IMR-90 (cell line): ENCODE measurements around the gene EPS8. TPM values are rescaled to one million over a fixed set of nuclear protein-coding genes. Genes with fewer than 3 reads are reported as not detected.

Source experiments
- ATAC-seq: fragments of 200-7000 bp; cut with Tn5 transposase; 2 replicates; pipeline ENCODE4 v1.9.1; 2020; ENCODE audit warnings: low read depth, mild to moderate bottlenecking, moderate library complexity
- BruUV-seq: library from RNA; stranded (reverse); fragments of 400-500 nt; replicated peaks from 2 replicates; lab custom pipeline; 2021; lab: Mats Ljungman, UMichigan
- CTCF ChIA-PET: fragments of 300-600 bp; formaldehyde crosslinking; extraction: SDS; loops from one replicate; lab custom pipeline; 2021; ENCODE audit warnings: antibody characterized with exemption; lab: Yijun Ruan, JAX
- POLR2A ChIA-PET: fragments of 300-600 bp; sonication (Branson Sonifier 250); formaldehyde crosslinking; loops from one replicate; lab custom pipeline; 2022; ENCODE audit warnings: antibody characterized with exemption; ENCODE audit not compliant: unreplicated experiment; lab: Charles Lee
- DNase-seq: peaks from one replicate; pipeline ENCODE4 v3.0.0; 2013
- H2AFZ ChIP-seq: replicated peaks from 2 replicates; pipeline ENCODE3; 2013; ENCODE audit warnings: low read length, mild to moderate bottlenecking; ENCODE audit not compliant: poor library complexity
- H2AK5ac ChIP-seq: 2 replicates; pipeline ENCODE4 v1.6.1; 2013; ENCODE audit warnings: low read depth, low read length, inconsistent platforms
- H2AK9ac ChIP-seq: replicated peaks from 2 replicates; pipeline ENCODE3; 2013; ENCODE audit warnings: mild to moderate bottlenecking, low read depth, low read length, moderate library complexity; ENCODE audit not compliant: poor library complexity
- H2BK120ac ChIP-seq: 2 replicates; pipeline ENCODE4 v1.6.1; 2013; ENCODE audit warnings: low read depth, low read length, inconsistent platforms
- H2BK15ac ChIP-seq: 3 replicates; pipeline ENCODE4 v1.6.1; 2013; ENCODE audit warnings: low read depth, low read length, inconsistent platforms
- H2BK20ac ChIP-seq: 2 replicates; pipeline ENCODE4 v1.6.1; 2013; ENCODE audit warnings: low read depth, mild to moderate bottlenecking, inconsistent platforms, low read length, moderate library complexity
- H2BK5ac ChIP-seq: 2 replicates; pipeline ENCODE4 v1.6.1; 2013; ENCODE audit warnings: mild to moderate bottlenecking, low read depth, low read length, inconsistent platforms; ENCODE audit not compliant: poor library complexity, severe bottlenecking
- H3K14ac ChIP-seq: replicated peaks from 2 replicates; pipeline ENCODE4 v1.6.1; 2013; ENCODE audit warnings: low read depth, low read length, inconsistent platforms
- H3K18ac ChIP-seq: 2 replicates; pipeline ENCODE4 v1.6.1; 2013; ENCODE audit warnings: low read depth, low read length, control low read depth
- H3K23ac ChIP-seq: 2 replicates; pipeline ENCODE4 v1.6.1; 2013; ENCODE audit warnings: low read depth, low read length, inconsistent platforms
- H3K27ac ChIP-seq: 2 replicates; pipeline ENCODE4 v1.5.1; 2013; ENCODE audit warnings: mild to moderate bottlenecking, control low read depth, low read length; ENCODE audit not compliant: insufficient read depth
- H3K27me3 ChIP-seq: 2 replicates; pipeline ENCODE4 v1.6.1; 2013; ENCODE audit warnings: low read length; ENCODE audit not compliant: control insufficient read depth, insufficient read depth
- H3K36me3 ChIP-seq: 2 replicates; pipeline ENCODE4 v1.6.1; 2013; ENCODE audit warnings: low read length, mixed read lengths; ENCODE audit not compliant: control insufficient read depth, insufficient read depth
- H3K4ac ChIP-seq: 2 replicates; pipeline ENCODE4 v1.6.1; 2013; ENCODE audit warnings: low read depth, low read length, inconsistent platforms
- H3K4me1 ChIP-seq: 2 replicates; pipeline ENCODE4 v1.6.1; 2013; ENCODE audit warnings: low read length, mixed read lengths; ENCODE audit not compliant: control insufficient read depth, insufficient read depth
- H3K4me2 ChIP-seq: 2 replicates; pipeline ENCODE4 v1.6.1; 2013; ENCODE audit warnings: low read depth, mild to moderate bottlenecking, control low read depth, low read length, moderate library complexity
- H3K4me3 ChIP-seq: 2 replicates; pipeline ENCODE4 v1.5.1; 2013; ENCODE audit warnings: low read depth, mild to moderate bottlenecking, control low read depth, low read length, moderate library complexity; ENCODE audit not compliant: insufficient read depth
- H3K56ac ChIP-seq: 2 replicates; pipeline ENCODE4 v1.6.1; 2013; ENCODE audit warnings: low read length, inconsistent platforms; ENCODE audit not compliant: insufficient read depth; ENCODE audit errors: extremely low read depth
- H3K79me1 ChIP-seq, 2 experiments: 2 replicates each; pipeline ENCODE4 v1.6.1; 2013; ENCODE audit warnings: low read length in 2 of 2, inconsistent platforms in 1 of 2, low read depth in 1 of 2
- H3K9ac ChIP-seq: 2 replicates; pipeline ENCODE4 v1.6.1; 2013; ENCODE audit warnings: low read depth, low read length, control low read depth
- H3K9me1 ChIP-seq: 2 replicates; pipeline ENCODE4 v1.6.1; 2013; ENCODE audit warnings: low read length, inconsistent platforms; ENCODE audit not compliant: insufficient read depth
- H3K9me3 ChIP-seq: 2 replicates; pipeline ENCODE4 v1.6.1; 2013; ENCODE audit warnings: low read length; ENCODE audit not compliant: control insufficient read depth, insufficient read depth
- H4K20me1 ChIP-seq: 2 replicates; pipeline ENCODE4 v1.6.1; 2013; ENCODE audit warnings: low read length, inconsistent platforms; ENCODE audit not compliant: insufficient read depth
- H4K5ac ChIP-seq: 2 replicates; pipeline ENCODE4 v1.6.1; 2013; ENCODE audit warnings: mild to moderate bottlenecking, low read depth, low read length, control low read depth
- H4K8ac ChIP-seq, 2 experiments: 2 replicates each; pipeline ENCODE4 v1.6.1; 2013; ENCODE audit warnings: low read depth in 2 of 2, low read length in 2 of 2, control low read depth in 1 of 2, inconsistent platforms in 1 of 2
- H4K91ac ChIP-seq: 2 replicates; pipeline ENCODE4 v1.6.1; 2013; ENCODE audit warnings: low read depth, low read length, inconsistent platforms; ENCODE audit not compliant: insufficient read depth
- CEBPB ChIP-seq: IDR thresholded peaks from 2 replicates; pipeline ENCODE4 v1.6.1; 2012; ENCODE audit warnings: low read depth, low read length, improper control_type of control experiment
- CTCF ChIP-seq: conservative IDR thresholded peaks from 2 replicates; pipeline ENCODE4 v1.5.1; 2012; ENCODE audit warnings: mild to moderate bottlenecking, low read depth, low read length, improper control_type of control experiment
- RCOR1 ChIP-seq: IDR thresholded peaks from 2 replicates; pipeline ENCODE4 v1.6.1; 2012; ENCODE audit warnings: mild to moderate bottlenecking, low read length, improper control_type of control experiment; ENCODE audit not compliant: insufficient replicate concordance
- dilution Hi-C: fragments of 300-500 bp; cut with HindIII; formaldehyde crosslinking; loops from one replicate; pipeline ENCODE4 v1.14.3; 2018; ENCODE audit warnings: low sequenced_read_pairs; ENCODE audit not compliant: unreplicated experiment
- in situ Hi-C: fragments of 300-500 bp; cut with MboI; formaldehyde crosslinking; loops from 3 replicates; pipeline ENCODE4 v1.14.3; 2019; ENCODE audit warnings: low sequenced_read_pairs, inconsistent platforms, mixed read lengths
- intact Hi-C: fragments of 100-400 bp; cut with micrococcal nuclease; formaldehyde crosslinking; loops from 2 replicates; pipeline ENCODE4 v1.10.0; 2022
- polyA plus RNA-seq, 3 experiments: library from polyadenylated mRNA; depleted of rRNA; stranded (reverse); fragments of >200 nt; gene quantifications; 2 replicates each; pipeline ENCODE4 v1.2.3, GENCODE V29; 2012; ENCODE audit warnings: low replicate concordance in 1 of 3
- total RNA-seq: library from RNA; depleted of rRNA; stranded (reverse); fragments of >200 nt; gene quantifications from 2 replicates; pipeline ENCODE4 v1.2.3, GENCODE V29; 2012

The EPS8 gene
- total and polyA plus RNA-seq, 2 of the 4 experiments (the other 2 are of a cell fraction): 45.1 to 104 TPM

- Histone ChIP-seq H3K4me1 (peaks cover 18% of the 10 kb centered on the region), H3K9me3 (no peaks in the 10 kb centered on the region), H3K4me2 (no peak overlapping the region), H3K56ac (no peak overlapping the region), H2BK15ac (no peak overlapping the region), H3K79me1 (peaks cover 30 to 68% of the 10 kb centered on the region in 2 experiments), H3K27ac (no peak overlapping the region), H4K91ac (no peak overlapping the region), H3K4me3 (no peak overlapping the region), H4K20me1 (peaks cover 26% of the 10 kb centered on the region; the same call in 1 of the 2 replicates), H2AK9ac (no peak overlapping the region), H4K8ac (no peak overlapping the region), H3K9me1 (peaks cover 18% of the 10 kb centered on the region), H2BK20ac (no peak overlapping the region), H3K27me3 (no peaks in the 10 kb centered on the region), H3K23ac (no peak overlapping the region), H3K4ac (no peak overlapping the region), H3K18ac (no peak overlapping the region), H3K9ac (no peak overlapping the region), H3K36me3 (no peaks in the 10 kb centered on the region), H2AFZ (no peak overlapping the region), H2BK5ac (peak overlapping the region; percentile 17), H2BK120ac (no peak overlapping the region), H3K14ac (no peak overlapping the region), H2AK5ac (no peak overlapping the region), H4K5ac (no peak overlapping the region)
- BruUV-seq: no TSS peak
- TF ChIP-seq RCOR1: no peak
- no peak for TF ChIP-seq CTCF
- peak; percentile 90 for TF ChIP-seq CEBPB
- in situ Hi-C loops (no loop called here), intact Hi-C loops (no loop called here), dilution Hi-C loops (no loop called here)
- DNase-seq: peak; percentile 80
- 0 out of 2 replicates have a peak, but pooled peaks have one; percentile 35 for ATAC-seq
- CTCF ChIA-PET: interaction anchor here (0.6 to 1.2 kb wide), 2 partner anchors 22 to 37 kb away, joined by 3 read pairs; partner anchors contain the start of gene EPS8
- POLR2A ChIA-PET: no interaction called here
Observed at GRCh38 chr12:15752785-15753184, 36.4 kb downstream of the EPS8 start.
